GM12873 (cell line): ENCODE measurements around the gene ATP10B.

Experiments
- TF ChIP-seq, protein P1 (sequence below): IDR thresholded peaks from 2 replicates; pipeline ENCODE4 v1.5.1; 2012; ENCODE audit warnings: low read depth, mild to moderate bottlenecking, moderate library complexity, low read length, control low read depth; ENCODE audit not compliant: insufficient read depth; ENCODE audit errors: missing control alignments

ATP10B gene

DNA sequence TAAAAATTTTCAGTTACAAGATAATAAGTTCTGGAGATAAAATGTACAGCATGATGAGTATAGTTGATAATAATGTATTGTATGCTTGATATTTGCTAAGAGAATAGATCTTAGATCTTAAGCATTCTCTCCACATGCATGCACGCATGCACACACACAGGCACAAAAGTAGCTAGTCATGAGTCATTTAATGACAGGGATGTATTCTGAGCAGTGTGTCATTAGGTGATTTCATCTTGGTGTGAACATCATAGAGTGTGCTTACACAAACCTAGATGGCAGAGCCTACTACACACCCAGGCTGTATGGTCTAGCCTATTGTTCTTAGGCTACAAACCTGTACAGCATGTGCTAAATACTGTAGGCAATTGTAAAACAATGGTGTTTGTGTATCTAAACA, 306.2 kb downstream of the ATP10B start:
- TF ChIP-seq, protein P1, sequence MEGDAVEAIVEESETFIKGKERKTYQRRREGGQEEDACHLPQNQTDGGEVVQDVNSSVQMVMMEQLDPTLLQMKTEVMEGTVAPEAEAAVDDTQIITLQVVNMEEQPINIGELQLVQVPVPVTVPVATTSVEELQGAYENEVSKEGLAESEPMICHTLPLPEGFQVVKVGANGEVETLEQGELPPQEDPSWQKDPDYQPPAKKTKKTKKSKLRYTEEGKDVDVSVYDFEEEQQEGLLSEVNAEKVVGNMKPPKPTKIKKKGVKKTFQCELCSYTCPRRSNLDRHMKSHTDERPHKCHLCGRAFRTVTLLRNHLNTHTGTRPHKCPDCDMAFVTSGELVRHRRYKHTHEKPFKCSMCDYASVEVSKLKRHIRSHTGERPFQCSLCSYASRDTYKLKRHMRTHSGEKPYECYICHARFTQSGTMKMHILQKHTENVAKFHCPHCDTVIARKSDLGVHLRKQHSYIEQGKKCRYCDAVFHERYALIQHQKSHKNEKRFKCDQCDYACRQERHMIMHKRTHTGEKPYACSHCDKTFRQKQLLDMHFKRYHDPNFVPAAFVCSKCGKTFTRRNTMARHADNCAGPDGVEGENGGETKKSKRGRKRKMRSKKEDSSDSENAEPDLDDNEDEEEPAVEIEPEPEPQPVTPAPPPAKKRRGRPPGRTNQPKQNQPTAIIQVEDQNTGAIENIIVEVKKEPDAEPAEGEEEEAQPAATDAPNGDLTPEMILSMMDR: no peak

DNA sequence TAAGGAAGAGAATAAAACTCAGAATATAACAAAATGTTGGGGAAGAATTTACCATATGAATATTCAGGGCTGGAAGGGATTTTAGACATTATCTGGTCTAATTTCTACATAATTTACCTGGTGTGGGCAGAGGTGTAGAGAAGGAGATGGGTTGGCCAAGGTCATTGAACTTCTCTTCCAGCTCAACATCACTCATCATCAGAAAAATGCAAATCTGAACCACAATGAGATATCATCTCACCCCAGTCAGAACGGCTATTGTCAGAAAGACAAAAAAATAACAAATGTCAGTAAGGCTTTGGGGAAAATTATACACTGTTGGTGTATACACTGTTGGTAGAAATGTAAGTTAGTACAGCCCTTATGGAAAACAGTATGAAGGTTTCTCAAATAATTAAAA, 308.6 kb downstream of the ATP10B start:
- TF ChIP-seq, protein P1: no peak

DNA sequence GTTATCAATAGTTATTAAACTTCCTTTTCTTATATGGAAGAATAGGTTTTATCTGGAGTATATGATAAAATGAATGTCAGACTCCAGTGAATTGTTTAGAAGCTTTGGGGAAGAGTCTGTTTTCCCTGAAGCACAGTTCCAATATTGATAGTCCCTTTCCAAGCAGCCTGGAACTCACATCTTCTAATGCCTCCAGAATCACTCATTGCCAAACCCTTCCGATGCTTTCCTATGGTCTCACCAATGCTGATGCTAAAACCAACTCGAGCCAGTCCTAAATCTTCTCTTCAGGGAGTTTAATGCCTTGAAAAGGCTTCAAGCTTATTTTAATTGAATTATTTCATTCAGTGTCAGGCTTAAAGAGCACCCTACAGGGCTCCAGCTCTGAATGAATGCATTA, 309.2 kb downstream of the ATP10B start:
- TF ChIP-seq, protein P1: no peak

DNA sequence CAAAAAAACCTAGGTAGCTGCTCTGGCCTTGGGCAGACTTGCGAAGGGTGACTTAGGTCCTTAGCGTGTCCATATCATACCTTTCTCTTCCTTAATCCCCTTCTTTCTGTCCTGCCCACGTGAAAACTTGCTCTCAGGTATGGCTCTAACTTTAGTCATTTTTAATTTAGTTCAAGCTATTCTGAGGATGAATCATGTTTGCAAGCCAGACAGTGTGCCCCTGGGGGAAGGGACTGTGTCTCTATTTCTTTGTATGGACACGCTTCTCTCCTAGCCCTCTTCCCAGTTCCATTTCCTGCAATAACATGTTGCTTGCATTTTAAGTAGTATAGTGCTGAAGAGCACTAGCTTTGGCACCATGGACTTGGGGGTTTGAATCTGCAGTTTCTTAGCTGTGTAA, 309.7 kb downstream of the ATP10B start:
- TF ChIP-seq, protein P1: no peak

DNA sequence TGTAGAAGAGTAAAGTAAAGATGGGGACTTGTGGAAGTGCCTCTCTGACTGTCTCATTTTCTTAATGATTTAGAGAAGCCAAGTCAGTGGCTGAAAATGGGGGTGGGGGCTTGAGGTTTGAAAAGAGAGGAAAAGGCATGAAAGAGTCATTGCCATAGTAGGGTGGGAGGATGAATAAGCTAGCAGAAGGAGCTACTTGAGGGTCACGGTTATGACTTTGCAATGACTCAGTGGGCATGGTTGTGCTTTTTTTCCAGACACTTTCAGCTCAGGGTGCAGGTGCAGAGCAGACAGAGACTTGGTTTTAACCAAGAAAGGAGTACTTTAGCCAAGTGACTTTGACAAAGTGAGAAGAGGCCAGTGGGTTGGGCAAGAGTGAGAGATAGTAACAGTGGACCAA, 312.6 kb downstream of the ATP10B start:
- TF ChIP-seq, protein P1: no peak

DNA sequence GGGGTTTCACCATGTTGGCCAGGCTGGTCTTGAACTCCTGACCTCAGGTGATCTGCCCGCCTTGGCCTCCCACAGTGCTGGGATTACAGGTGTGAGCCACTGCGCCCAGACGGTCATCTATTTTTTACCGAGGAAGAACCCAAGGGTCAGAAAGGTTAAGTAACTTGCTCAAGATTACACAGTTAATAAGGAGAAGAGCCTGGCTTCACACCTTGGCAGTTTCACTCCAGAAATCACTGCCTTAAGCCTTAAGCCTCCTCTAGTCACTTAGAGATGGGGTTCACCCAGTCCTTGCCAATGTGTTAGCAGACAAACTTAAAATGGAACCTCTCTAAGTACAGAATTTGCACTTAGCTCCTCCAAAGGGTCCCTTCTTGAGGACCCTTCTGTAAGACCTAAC, 314.1 kb downstream of the ATP10B start:
- TF ChIP-seq, protein P1: no peak

DNA sequence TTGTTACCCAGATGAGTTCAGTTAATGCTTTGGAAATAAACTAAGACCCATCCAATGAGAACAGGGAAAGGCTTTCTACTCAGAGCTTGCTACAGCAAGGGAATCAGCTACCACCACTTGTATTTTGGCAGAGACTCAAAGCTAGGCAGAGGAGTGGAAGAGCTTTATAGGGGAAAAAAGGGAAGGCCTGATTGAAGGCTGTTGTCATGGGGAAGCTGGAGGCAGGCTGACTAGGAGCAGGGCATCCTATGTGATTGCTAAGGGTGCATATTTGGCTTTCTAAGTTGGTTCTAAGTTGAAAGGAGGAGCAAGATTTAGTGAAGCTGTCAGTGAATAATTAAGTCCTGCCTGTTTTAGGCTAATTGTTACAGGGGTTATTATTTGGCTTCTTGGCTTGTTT, 314.9 kb downstream of the ATP10B start:
- TF ChIP-seq, protein P1: no peak
